NT2/D1 (cell line): Measurements from ENCODE around the gene LRP10.

ENCODE experiments used
- SUZ12 ChIP-seq: IDR thresholded peaks from 2 replicates; pipeline ENCODE4 v1.6.1; 2011; ENCODE audit not compliant: insufficient read length, insufficient read depth; ENCODE audit errors: extremely low read depth
- ZNF274 ChIP-seq: IDR thresholded peaks from 2 replicates; pipeline ENCODE4 v1.6.1; 2011; ENCODE audit warnings: mild to moderate bottlenecking, low read depth, low read length

DNA sequence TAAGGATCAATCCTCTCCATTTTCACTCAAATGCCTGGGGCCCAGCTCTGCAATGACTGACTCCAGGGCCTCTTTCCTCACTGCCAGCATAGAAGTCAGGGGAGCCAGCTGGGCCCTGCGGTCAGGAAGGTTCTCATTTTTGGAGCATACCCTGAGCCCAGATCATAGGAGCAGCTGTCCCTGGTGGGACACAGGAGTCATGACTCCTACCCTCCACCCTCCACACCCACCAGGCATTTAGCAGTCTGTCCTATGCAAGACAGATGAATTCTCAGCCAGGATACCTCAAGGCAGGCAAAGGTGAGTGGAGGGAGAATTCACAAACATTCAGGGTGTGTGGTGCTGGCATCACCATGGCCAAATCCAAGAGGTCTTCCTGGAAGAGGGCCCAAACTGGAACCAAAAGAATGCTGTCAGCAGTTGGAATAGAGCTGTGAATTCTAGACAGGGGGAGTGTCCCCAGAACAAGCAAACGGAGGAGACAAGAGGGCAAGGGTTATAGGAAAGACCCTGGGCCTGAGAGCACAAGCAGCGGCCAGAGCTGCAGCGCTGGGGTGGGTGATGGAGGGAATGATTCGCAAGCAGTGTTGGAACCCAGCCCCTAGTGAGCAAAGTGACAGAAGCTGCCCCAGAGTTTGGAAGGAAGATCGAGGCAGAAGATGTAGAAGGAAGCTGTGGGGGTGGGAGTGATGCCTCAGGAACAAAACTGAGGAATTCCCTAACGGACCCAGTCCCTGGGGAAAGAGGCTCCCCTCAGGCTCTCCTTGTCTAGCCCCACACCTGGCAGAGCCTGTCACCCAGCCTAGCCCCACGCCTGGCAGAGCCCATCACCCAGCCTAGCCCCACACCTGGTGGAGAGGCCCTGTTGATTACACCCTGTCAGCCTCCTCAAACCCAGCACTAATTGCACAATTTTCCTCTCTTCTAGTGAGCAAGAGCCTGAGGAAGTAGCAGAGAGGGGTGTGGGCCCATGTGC is 7.0 kb downstream of the LRP10 start:
- TF ChIP-seq SUZ12 (no peak), ZNF274 (no peak)
